MCF 10A (cell line): ENCODE results near the gene UGT1A3. TPM values are rescaled to one million over a fixed set of nuclear protein-coding genes. Genes with fewer than 3 reads are reported as not detected.
"Not testable (repeated sequence)": the region's sequence is repeated elsewhere in the genome, so short reads cannot be mapped to it uniquely, and the experiment has no call there.

Experiments used
- BruUV-seq: library from RNA; stranded (reverse); fragments of 400-500 nt; replicated peaks from 2 replicates; lab custom pipeline; 2021; lab: Mats Ljungman, UMichigan
- CTCF ChIA-PET: fragments of 300-600 bp; sonication (Branson Sonifier 250); formaldehyde crosslinking; extraction: SDS; loops from one replicate; lab custom pipeline; 2021; ENCODE audit warnings: antibody characterized with exemption, inconsistent platforms; lab: Yijun Ruan, JAX
- POLR2A ChIA-PET: fragments of 300-600, 350-650 bp; sonication (Branson Sonifier 250); formaldehyde crosslinking; extraction: SDS; loops from one replicate; lab custom pipeline; 2020; ENCODE audit warnings: antibody characterized with exemption, inconsistent platforms; lab: Yijun Ruan, JAX
- DNase-seq: peaks from one replicate; pipeline ENCODE4 v3.0.0-alpha.2; 2018; ENCODE audit not compliant: unreplicated experiment
- H3K27ac Mint-ChIP-seq: one replicate; pipeline ENCODE4 v1.8.0; 2022; ENCODE audit warnings: mild to moderate bottlenecking, low read depth, mixed read lengths; ENCODE audit not compliant: unreplicated experiment
- H3K27me3 Mint-ChIP-seq: one replicate; pipeline ENCODE4 v1.8.0; 2022; ENCODE audit warnings: mixed read lengths; ENCODE audit not compliant: insufficient read depth, unreplicated experiment
- H3K36me3 Mint-ChIP-seq: one replicate; pipeline ENCODE4 v1.8.0; 2022; ENCODE audit warnings: mild to moderate bottlenecking, moderate library complexity, mixed read lengths; ENCODE audit not compliant: insufficient read depth, unreplicated experiment
- H3K4me1 Mint-ChIP-seq: one replicate; pipeline ENCODE4 v1.8.0; 2022; ENCODE audit warnings: mixed read lengths; ENCODE audit not compliant: insufficient read depth, unreplicated experiment
- H3K4me3 Mint-ChIP-seq: one replicate; pipeline ENCODE4 v1.8.0; 2022; ENCODE audit warnings: mild to moderate bottlenecking, moderate library complexity, mixed read lengths; ENCODE audit not compliant: unreplicated experiment
- H3K9me3 Mint-ChIP-seq: one replicate; pipeline ENCODE4 v1.8.0; 2022; ENCODE audit warnings: mixed read lengths; ENCODE audit not compliant: unreplicated experiment
- CTCF ChIP-seq: fragments of 200-600 bp; IDR thresholded peaks from one replicate; pipeline ENCODE4 v1.8.0; 2022; ENCODE audit warnings: antibody characterized with exemption, mild to moderate bottlenecking; ENCODE audit not compliant: unreplicated experiment
- intact Hi-C: fragments of 100-400 bp; cut with micrococcal nuclease; formaldehyde crosslinking; loops from 2 replicates; pipeline ENCODE4 v1.14.1; 2022
- total RNA-seq: library from RNA; stranded (reverse); gene quantifications from 2 replicates; pipeline ENCODE4 v1.2.3, GENCODE V29; 2022

The UGT1A3 gene
- total RNA-seq, 1 experiment from 2014 or later: not detected

GRCh38 chr2:233746475-233747282, 17.8 kb downstream of the UGT1A3 start:
- Mint-ChIP-seq H3K4me1 (no peaks in the 10 kb centered on the region), H3K36me3 (no peaks in the 10 kb centered on the region), H3K27me3 (no peaks in the 10 kb centered on the region), H3K27ac (no peak overlapping the region), H3K4me3 (no peak overlapping the region), H3K9me3 (peaks cover 16% of the 10 kb centered on the region)
- no peak for TF ChIP-seq CTCF
- intact Hi-C loops: no loop called here
- BruUV-seq: no TSS peak
- ChIA-PET POLR2A (interaction anchor here (0.6 kb wide), 1 partner anchor 74 kb away, joined by 3 read pairs; no protein-coding TSS in a partner anchor), CTCF (no interaction called here)
- DNase-seq: no peak

GRCh38 chr2:233747283-233747544, 18.4 kb downstream of the UGT1A3 start:
- Mint-ChIP-seq H3K27ac (no peak overlapping the region), H3K36me3 (no peaks in the 10 kb centered on the region), H3K27me3 (no peaks in the 10 kb centered on the region), H3K9me3 (peaks cover 18% of the 10 kb centered on the region), H3K4me3 (no peak overlapping the region), H3K4me1 (no peaks in the 10 kb centered on the region)
- POLR2A ChIA-PET: interaction anchor here (0.6 kb wide), 1 partner anchor 74 kb away, joined by 3 read pairs; no protein-coding TSS in a partner anchor
- no TSS peak for BruUV-seq
- intact Hi-C loops: no loop called here
- CTCF ChIA-PET: no interaction called here
- DNase-seq: no peak
- TF ChIP-seq CTCF: no peak

GRCh38 chr2:233750689-233751088, 21.8 kb downstream of the UGT1A3 start:
- H3K36me3 Mint-ChIP-seq, DNase-seq, intact Hi-C loops, H3K27ac Mint-ChIP-seq, H3K4me1 Mint-ChIP-seq, H3K27me3 Mint-ChIP-seq, BruUV-seq, H3K4me3 Mint-ChIP-seq: not testable (repeated sequence)
- ChIA-PET CTCF (interaction anchor here (0.6 to 0.7 kb wide), 2 partner anchors 191 to 238 kb away, joined by 3 read pairs; no protein-coding TSS in a partner anchor), POLR2A (interaction anchor here (0.6 kb wide), 1 partner anchor 31 kb away, joined by 3 read pairs; no protein-coding TSS in a partner anchor)
- H3K9me3 Mint-ChIP-seq: peaks cover 18% of the 10 kb centered on the region

GRCh38 chr2:233751212-233752009, 22.6 kb downstream of the UGT1A3 start:
- peaks cover 18% of the 10 kb centered on the region for H3K9me3 Mint-ChIP-seq
- BruUV-seq, H3K36me3 Mint-ChIP-seq, H3K4me3 Mint-ChIP-seq, H3K4me1 Mint-ChIP-seq, H3K27ac Mint-ChIP-seq, DNase-seq, H3K27me3 Mint-ChIP-seq, intact Hi-C loops: not testable (repeated sequence)
- ChIA-PET CTCF (interaction anchor here (0.6 to 0.7 kb wide), 3 partner anchors 14 to 238 kb away, joined by 3 to 5 read pairs (median 3); no protein-coding TSS in a partner anchor), POLR2A (interaction anchor here (0.6 kb wide), 1 partner anchor 31 kb away, joined by 3 read pairs; no protein-coding TSS in a partner anchor)
